Urothelium cell line (cell line): ENCODE data around the gene KIAA0513.

Experiments
- DNase-seq: peaks from one replicate; pipeline ENCODE4 v3.0.0; 2011; ENCODE audit warnings: low spot score, mixed read lengths
- FAIRE-seq: peaks from 2 replicates; lab custom pipeline; 2011; peaks lifted over from hg19 to GRCh38; lab: Jason Lieb, UNC

KIAA0513 gene

DNA sequence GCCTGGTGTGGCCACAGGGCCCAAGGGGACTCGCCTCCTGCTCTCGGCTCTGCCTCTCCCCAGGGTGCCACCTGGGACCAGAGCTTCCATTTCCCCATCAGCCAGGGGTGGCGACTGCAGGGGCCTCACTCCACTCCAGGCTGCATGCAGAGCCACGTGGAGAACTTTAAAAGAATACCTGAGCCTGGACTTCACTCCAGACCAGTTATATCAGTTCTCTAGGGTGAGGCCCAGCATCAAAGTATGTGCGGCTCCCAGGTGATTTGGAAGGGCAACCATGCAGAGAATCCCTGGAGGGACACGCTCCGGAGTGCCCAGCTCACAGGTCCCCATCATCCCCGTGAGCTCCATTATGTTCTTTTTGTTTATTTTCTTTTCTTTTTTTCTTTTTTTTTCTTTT, 39.8 kb downstream of the KIAA0513 start:
- FAIRE-seq (no peak), DNase-seq (no peak)

DNA sequence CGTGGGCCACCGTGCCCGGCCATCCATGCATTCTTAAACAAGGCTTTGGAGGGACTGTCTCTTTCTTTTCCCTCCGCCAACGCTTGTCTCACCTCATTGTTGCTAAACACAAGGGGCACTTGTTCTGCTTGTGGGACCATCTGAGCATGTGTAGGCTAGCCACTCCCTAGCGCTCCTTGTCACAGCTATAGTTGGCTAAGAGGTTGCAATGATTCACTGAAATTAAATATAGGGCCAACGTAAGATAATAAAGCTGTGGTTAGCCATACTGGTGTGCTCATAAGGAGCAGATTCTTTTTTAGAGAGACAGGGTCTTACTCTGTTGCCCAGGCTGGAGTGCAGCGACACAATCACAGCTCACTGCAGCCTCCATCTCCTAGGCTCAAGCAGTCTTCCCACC, 41.2 kb downstream of the KIAA0513 start:
- DNase-seq (no peak), FAIRE-seq (peak; percentile 72)

DNA sequence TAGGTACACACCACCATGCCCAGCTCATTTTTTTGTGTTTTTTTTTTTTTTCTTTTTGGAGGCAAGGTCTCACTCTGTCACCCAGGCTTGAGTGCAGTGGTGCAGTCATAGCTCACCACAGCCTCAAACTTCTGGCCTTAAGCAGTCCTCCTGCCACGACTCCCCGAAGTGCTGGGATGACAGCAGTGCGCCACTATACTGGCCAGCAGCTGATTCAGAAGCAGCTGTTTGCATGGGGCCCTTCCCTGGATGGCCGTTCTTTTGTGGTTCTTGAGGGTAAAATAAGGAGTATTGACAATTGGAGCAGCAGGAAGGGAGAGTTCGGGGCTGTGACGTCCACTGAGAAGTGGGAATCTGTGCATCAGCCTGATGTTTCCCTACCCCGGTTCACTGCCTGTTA, 41.6 kb downstream of the KIAA0513 start:
- no peak for DNase-seq
- FAIRE-seq = no peak

DNA sequence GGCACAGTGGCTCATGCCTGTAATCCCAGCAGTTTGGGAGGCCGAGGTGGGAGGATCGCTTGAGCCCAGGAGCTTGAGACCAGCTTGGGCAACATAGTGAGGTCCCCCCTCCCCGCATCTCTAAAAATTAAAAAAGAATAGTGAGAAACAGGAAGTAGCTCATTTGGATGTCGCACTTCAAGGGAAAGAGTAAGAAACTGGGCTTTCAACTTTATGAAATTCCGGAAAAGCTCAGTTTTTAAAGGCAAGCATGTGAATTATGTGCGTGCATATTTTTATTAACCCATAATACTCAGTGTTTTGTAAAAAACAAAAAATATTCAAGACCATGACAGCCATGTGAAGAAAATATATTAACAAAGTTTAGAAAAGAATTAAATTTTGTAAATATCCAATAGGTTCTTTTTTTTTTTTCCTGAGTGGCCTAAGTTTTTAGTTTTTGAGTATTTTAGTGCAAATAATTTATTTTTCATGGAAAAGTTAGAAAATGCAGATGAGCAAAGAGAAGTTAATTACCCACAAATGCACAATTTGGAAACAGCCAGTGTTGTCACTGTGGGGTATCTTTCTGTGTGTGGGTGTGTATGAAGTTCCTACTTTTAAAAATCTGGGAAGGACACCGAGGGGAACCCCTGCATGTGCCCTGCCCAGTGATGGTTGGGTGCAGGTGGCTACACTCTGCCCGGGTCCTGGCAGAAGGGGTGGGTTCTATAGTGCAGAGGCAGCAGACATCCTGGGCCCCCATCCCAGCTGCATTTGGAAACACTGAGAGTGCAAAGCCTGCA, 44.7 kb downstream of the KIAA0513 start:
- DNase-seq (no peak), FAIRE-seq (no peak)

DNA sequence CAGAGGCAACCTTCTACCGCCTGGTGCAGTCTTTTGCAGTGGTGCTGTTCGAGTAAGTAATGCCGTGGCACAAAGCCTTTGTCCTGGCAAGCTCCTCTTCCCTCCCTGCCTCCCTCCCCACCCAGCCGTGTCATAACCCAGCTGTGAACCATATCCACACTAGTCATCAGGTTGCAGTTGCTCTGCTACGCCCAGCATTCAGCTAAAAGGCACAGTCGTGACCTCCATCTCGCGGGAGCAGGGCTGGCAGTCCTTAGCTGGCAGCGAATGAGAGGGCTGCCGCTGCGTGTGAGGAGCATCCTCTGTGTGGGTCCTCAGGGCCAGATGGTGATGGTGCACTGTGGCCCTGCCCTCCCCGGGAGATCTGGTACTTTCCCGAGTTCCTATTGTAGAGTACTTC, 45.4 kb downstream of the KIAA0513 start:
- DNase-seq (no peak), FAIRE-seq (no peak)

DNA sequence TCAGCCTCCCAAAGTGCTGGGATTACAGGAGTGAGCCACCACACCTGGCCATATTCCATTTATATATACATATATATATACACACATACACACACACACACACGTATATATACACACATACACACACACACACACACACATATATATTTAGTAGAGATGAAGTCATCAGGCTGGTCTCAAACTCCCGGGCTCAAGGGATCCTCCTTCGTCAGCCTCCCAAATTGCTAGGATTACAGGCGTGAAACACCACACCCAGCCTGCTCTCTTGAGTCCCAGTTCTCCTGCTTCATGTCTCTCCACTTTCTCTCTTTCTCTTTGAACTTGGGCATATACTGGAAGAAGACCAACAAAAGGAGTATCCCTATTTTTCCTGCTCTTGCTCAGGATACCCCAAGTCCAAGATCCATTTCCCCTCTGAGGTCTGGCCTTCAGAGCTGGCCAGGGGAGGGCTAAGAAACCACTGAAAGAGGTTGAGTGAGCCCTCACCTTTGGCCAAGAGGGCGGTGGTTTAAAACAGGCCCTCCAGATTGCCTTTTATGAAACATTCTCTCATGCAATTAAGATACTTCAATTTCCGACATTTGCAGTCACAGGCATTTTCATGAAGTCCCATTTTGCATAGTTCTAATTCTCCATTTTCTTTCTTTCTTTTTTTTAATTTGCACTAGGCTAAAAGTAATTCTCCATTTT, 46.8 kb downstream of the KIAA0513 start:
- no peak for DNase-seq
- no peak for FAIRE-seq

DNA sequence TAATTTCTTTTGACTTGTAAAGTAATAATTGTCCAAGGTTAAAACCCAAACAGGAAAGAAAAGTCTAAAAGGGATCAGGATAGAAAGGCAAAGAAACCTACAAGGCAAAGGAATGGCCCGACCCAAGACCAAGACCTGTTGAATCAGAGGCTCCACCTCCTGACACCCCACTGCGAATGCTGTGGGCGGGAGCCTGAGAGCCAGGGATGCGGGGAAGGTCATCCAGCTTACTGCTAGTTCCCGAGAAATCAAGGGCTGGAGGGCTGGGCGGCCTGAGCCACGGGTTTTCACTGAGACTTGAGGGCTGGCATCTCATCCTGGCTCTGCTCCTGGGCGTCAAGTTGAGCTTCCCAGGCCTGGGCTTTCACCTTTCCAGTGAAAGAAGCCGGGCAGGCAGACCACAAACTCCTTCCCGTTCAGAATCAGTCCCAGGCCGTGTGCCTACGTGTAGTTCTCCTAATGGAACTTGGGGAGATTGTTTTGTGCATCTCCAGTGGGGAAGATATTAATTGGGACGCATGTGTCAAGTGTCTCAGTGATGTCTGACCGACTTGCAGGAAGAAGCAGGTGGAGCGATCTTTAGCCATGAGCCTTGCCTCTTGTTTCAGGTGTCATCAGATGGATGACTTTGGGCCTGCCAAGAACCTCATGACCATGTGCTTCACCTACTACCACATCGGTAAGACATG, 47.8 kb downstream of the KIAA0513 start:
- FAIRE-seq (no peak), DNase-seq (no peak)

DNA sequence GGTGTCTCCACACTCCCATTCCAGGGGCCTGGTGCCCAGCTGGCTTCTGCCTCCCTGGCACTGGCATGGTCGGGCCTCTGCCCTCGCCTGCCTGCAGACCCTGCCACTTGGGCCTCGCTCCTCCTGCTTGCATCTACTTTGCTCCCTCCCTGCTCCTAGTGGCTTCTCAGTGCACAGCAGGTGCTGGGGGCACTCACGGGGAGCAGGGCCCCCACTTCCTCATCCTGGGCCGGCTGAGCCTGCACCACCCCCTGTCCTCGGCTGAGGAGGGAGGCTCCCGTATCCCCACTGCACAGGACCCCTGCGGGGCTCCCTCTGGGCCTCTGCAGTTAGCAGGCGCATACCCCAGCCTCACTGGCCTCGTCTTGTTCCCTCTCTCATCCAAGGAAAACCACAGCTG, 49.4 kb downstream of the KIAA0513 start:
- FAIRE-seq (no peak), DNase-seq (no peak)

DNA sequence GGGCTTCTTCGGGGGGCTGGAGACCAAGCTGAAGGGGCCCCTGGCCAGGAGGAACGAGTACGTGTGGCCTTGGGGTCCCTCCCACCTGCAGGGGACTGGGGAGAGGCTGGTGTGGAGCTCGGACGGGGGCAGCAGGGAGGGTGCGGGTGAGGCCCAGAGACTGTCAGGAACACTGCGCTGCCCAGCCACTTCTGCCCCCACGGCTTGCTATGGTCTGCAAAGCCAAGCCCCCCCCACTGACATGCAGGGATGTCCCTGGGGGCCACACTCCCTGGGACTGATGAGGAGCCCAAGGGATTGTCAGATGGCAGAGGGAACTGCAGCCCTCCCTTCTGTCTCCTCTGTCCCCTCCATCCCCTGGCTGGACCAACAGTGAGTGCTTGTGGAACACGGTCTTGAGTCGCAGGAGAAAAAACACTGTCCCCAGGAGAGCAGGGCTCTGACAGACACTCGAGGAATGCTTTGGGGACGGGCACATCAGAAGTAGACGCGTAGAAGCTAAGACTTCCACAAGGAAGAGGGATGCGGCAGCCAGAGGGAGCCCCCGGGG, 50.1 kb downstream of the KIAA0513 start:
- FAIRE-seq = no peak
- no peak for DNase-seq

DNA sequence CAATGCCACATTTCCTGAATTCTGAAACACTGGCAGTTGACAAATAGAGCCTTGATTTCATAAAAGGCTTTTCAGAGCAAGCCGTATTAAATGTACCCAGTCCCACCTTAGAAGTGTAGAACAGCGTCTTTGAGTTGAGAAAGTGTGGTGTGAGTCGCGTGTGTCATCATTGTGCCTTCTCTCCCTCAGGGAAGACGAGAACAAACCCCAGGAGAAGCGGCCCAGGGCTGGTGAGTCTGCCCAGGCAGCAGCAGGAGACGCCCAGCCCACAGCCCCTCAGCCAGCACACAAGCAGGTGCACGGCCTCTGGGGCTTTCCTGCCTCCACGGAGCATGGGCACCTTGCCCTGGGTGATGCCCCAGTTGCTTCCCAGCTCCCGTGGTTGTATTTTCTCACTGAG, 50.6 kb downstream of the KIAA0513 start:
- no peak for FAIRE-seq
- no peak for DNase-seq

DNA sequence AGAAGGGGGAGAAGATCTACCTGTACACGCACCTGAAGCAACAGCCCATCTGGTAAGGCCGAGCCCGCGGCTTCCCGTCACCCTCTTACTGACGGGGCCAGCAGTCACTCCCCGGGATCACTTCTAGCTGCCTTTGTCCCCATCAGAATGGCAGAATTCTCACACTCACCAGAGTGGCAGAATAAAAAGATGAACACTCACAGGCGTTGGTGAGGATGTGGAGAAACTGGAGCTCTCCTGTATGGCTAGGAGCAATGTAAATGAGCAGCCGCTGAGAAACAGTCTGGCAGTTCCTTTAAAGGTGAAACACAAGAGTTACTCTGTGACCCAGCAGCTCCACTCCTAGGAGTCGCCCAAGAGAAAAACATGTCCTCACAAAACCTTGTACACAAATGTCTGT, 51.4 kb downstream of the KIAA0513 start:
- no peak for FAIRE-seq

DNA sequence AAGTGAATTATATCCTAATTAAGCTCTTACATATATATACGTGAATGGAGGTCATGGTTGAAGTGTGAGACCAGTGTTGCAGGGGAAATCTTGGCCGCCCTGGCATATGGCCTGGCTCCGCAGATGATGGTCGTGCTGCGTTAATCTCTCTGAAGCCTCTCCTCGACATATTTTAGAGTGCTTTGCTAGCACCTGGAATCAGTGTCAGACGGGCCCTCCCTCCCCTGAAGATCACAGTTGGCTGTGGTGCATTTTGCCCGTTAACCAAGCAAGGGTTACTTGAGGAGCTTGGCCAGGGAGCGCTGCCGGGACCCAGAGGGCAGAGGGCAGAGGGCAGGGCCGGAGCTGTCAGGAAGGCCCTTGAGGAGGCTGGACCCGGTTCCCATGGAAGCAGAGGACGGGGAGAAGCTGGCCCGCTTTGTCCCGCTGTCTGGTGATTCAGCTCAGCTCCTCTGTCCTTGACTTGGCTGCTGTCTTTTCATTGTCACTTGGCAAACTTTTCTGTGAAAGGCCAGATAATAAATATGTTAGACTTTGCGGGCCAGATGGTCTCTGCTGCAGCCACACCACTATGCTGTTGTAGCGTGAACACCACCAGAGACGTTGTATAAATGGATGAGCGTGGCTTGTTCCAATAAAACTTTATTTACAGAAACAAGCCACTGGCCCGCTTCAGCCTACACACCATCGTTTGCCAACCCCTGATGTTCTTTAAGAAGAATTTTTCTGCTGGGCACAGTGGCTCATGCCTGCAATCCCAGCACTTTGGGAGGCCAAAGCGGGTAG, 52.4 kb downstream of the KIAA0513 start:
- DNase-seq (no peak), FAIRE-seq (no peak)

More for the DNA sequence above, 51.4 kb downstream of the KIAA0513 start:
- DNase-seq = no peak

DNA sequence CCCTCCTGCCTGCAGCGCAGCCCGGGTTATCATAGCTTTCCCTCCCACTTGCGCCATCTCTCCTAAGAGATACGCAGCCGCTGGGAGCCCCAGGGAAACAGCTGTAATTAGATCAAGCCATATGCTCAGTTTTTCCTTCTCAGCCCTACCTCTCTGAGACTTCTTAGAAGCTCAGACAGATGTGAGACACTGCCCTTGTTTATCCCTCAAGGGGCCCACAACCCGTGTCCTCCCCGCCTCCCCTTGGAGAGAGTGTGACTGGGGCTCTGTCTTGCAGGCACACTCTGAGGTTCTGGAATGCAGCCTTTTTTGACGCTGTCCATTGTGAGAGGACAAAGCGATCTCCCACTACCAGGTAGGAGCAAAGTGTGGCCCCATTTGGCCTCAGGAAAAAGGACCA, 53.4 kb downstream of the KIAA0513 start:
- FAIRE-seq (no peak), DNase-seq (no peak)

DNA sequence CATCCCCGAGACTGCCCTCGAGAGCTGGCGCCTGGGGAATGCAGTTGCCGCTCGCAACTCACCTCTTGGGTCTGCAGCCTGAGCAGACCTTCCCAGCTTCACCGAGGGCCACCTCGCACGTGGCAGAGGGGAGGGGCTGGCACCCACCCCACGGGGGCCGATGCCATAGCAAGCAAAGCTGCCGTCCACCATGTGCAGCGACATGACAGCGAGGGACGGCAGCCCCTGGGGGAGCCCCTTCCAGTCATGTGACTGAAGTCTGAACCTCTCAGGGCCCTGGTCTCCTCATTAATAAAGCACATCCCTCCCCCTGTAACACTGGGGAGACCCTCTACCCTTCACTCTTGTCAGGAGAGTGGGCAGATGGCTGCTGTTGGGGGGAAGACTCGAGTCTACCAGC, 54.2 kb downstream of the KIAA0513 start:
- no peak for DNase-seq
- no peak for FAIRE-seq

DNA sequence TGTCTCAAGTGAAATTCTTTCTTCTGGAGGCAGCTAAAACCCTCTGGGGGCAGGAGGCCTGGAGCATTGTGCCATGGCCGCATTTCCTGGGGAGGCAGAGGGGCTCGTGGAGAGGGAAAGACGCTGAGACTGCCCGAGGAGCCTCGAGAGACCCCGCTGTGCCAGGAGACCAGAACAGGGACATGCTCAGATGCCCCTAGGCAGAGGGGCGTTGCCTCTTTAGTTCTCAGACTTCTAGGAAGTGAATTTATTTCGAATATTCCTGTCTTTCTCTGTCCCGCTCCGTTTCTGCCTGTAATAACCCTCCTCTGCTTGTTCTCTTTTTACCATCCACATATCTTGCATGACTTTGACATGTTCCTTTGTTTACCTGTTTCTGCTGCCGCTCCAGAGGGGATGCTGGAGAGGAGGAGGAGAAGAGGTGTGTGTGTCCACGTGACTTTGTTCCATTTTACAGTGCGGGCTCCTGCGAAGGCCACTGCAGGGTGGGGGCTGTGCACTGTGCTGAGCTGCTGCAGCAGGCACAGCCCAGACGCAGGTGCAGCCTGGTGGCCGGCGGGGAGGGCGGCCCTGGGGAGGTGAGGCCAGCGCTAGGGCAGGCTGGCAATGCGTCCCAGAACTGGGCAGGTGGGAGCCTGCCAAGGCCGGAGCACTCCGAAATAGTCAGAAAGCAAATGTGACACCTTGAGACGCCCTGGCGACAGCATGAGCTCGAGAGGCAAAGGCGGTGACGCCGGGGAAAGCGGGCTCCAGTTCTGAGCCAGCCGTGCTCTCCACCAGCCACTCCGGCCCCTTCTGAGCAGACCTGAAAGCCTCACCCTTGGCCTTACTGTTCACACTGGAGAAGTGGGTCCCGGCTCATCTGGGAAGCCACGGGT, 54.8 kb downstream of the KIAA0513 start:
- DNase-seq (no peak), FAIRE-seq (no peak)

DNA sequence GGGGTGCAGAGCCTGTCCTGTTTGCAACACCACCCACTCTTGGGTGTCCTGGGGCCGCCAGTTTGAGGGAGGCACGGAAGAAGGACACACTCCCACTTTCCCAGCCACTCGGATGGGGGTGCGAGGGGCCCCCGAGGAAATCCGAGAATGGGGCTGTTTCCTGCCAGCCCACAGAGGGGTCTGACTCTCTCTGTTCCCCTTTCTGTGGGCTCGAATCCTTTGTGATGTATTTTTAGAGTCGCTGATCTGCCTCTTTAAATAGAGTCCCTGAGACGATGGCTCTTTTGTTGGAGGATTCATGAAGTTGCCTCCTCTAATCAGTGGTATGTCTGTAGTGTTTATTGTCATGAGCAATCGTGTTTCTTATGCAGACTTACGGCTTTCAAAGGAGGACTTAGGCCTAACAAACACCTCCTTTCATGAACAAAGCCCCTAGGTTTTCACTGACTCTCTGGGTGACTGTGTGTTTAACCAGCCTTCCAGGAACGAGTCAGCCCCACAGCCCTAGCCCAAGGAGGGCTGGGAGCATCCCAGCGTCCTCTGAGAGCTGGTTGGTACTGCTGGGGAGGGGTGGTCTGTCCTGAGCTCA, 55.5 kb downstream of the KIAA0513 start:
- no peak for DNase-seq
- no peak for FAIRE-seq

DNA sequence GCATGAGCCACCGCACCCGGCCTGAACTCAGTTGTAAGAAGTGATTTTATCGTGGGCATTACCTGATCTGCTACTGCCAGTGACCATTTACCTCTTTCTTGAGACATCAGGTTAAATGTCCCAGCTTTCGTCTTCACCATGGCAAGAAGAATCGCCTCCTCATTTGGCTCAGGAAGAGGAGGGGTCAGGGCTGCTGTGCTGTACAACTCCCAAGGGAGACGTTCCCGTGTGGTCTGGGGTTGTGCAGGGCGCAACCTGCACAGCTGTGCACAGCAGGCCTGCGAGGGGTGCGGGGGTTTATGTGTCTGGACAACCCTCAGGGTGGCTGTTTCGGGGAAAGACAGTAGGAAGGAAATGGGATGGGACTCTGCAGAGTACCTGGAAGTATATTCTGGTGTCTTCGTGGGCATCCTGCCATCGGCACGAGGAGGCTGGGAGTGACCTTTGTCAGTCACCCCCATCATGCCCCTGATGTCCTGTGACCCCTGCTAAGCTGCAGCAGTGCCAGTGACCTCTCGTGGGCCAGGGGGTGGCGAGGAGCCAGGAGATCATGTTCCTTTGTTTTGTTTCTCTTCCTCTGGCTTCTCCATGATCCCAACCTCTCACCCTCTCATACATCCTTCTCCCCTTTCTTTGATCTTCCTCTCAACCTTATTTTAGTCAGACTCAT, 57.4 kb downstream of the KIAA0513 start:
- no peak for DNase-seq
- FAIRE-seq = peak; percentile 53

DNA sequence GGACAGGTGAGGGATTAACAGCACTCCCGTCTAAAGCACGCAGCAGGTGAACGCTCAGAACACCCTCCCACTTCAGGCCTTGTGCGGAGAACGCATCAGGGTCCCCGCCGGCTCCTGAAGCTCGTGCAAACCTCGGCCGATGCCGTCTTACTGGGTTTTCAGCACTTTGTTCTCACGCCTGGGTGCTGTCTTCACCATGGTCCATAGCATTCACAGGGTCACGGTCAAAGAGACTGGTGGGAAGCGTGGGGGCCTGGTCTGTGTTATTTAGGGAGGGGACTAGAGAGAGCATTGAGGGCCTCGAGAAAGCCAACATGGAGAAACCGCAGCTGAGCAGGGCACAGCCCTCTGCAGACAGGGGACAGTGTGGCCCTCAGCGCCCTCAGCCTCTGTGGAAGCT, 58.1 kb downstream of the KIAA0513 start:
- DNase-seq (no peak), FAIRE-seq (no peak)
